Posterior cingulate gyrus (tissue), 11 donors: ENCODE measurements around the gene PPM1L.
"Not testable (repeated sequence)": the region's sequence is repeated elsewhere in the genome, so short reads cannot be mapped to it uniquely, and the experiment has no call there.

ENCODE experiments used
- DNase-seq, 10 donors: peaks; one replicate each; pipeline versions ENCODE4 v3.0.0 to v3.0.0-alpha.2; 2020 to 2021; ENCODE audit warnings: mixed read lengths in 3 of 10
- intact Hi-C: fragments of 100-400 bp; cut with DNase I; formaldehyde crosslinking; loops from one replicate; pipeline ENCODE4 v1.15.1; 2023

The PPM1L gene

GRCh38 chr3:160755776-160756304 is at the start of gene PPM1L:
Gene PPM1L, plus strand, starts transcription at chr3:160756231.
- intact Hi-C loops: loop anchor here (1.0 to 5.0 kb wide), 4 partner anchors 46 to 191 kb away; partner anchors contain the start of gene KPNA4
- DNase-seq: peak; percentile 47 to 93 (median 58)

GRCh38 chr3:160707187-160707794 is 48.7 kb upstream of the PPM1L start:
- intact Hi-C loops: loop anchor here (1.0 to 5.0 kb wide), 2 partner anchors 235 to 715 kb away; no protein-coding TSS in a partner anchor
- peak in 4 of 10 donors; percentile 22 to 55 (median 38) for DNase-seq

GRCh38 chr3:160709477-160710182 is 46.4 kb upstream of the PPM1L start:
- DNase-seq: no peak
- intact Hi-C loops: loop anchor here (5.0 kb wide), 1 partner anchor 713 kb away; no protein-coding TSS in a partner anchor

- intact Hi-C loops, DNase-seq: not testable (repeated sequence)
These were observed 42.9 kb upstream of the PPM1L start for GRCh38 chr3:160713144-160713543.

- peak in 1 of 10 donors; percentile 50 for DNase-seq
- intact Hi-C loops: no loop called here
These were observed 36.3 kb upstream of the PPM1L start for GRCh38 chr3:160719710-160720109.

- intact Hi-C loops: no loop called here
- DNase-seq: peak in 1 of 10 donors; percentile 50
These were observed 35.8 kb upstream of the PPM1L start for GRCh38 chr3:160720123-160720746.

GRCh38 chr3:160722331-160722730 is 33.7 kb upstream of the PPM1L start:
- intact Hi-C loops: no loop called here
- no peak for DNase-seq

GRCh38 chr3:160725338-160725737 is 30.7 kb upstream of the PPM1L start:
- intact Hi-C loops: no loop called here
- no peak for DNase-seq

GRCh38 chr3:160735826-160736225 is 20.2 kb upstream of the PPM1L start:
- intact Hi-C loops: no loop called here
- peak in 3 of 10 donors; percentile 21 to 48 (median 22) for DNase-seq

GRCh38 chr3:160738048-160738447 is 18.0 kb upstream of the PPM1L start:
- DNase-seq: no peak
- intact Hi-C loops: no loop called here

GRCh38 chr3:160739079-160739478 is 17.0 kb upstream of the PPM1L start:
- intact Hi-C loops: no loop called here
- DNase-seq: peak in 3 of 10 donors; percentile 32 to 82 (median 68)

GRCh38 chr3:160746976-160747375 is 9.1 kb upstream of the PPM1L start:
- intact Hi-C loops: no loop called here
- no peak for DNase-seq

GRCh38 chr3:160747422-160747821 is 8.6 kb upstream of the PPM1L start:
- intact Hi-C loops: no loop called here
- no peak for DNase-seq

- DNase-seq: no peak
- intact Hi-C loops: no loop called here
These were observed 7.8 kb upstream of the PPM1L start for GRCh38 chr3:160748231-160748630.

- intact Hi-C loops: no loop called here
- no peak for DNase-seq
These were observed 7.2 kb upstream of the PPM1L start for GRCh38 chr3:160748787-160749186.

GRCh38 chr3:160753953-160754352 is 2.1 kb upstream of the PPM1L start:
- DNase-seq: no peak
- intact Hi-C loops: no loop called here

- intact Hi-C loops: no loop called here
- peak; percentile 21 to 90 (median 48) for DNase-seq
These were observed 1.6 kb upstream of the PPM1L start for GRCh38 chr3:160754371-160754854.

GRCh38 chr3:160754855-160755747 is 930 bp upstream of the PPM1L start:
- intact Hi-C loops: loop anchor here (1.0 to 5.0 kb wide), 4 partner anchors 47 to 190 kb away; partner anchors contain the start of gene KPNA4
- DNase-seq: peak; percentile 88 to 99 (median 94)

GRCh38 chr3:160757233-160758106 is 1.4 kb downstream of the PPM1L start:
- intact Hi-C loops: loop anchor here (5.0 kb wide), 3 partner anchors 45 to 185 kb away; no protein-coding TSS in a partner anchor
- DNase-seq: peak in 6 of 10 donors; percentile 16 to 85 (median 48)
